ENCODE data around the gene FRYL.

FRYL gene

GRCh38 chr4:48546336-48546735, 233.7 kb downstream of the FRYL start:
- FAIRE-seq: no peak
- no peak for DNase-seq (ENCODE audit: insufficient read length)
- TF ChIP-seq TAF1 (IDR thresholded peaks at IDR 0.05; ENCODE audit: borderline replicate concordance, low read depth, low read length): no peak
- TF ChIP-seq POLR2AphosphoS5 (IDR thresholded peaks at IDR 0.05; ENCODE audit: low read depth, low read length): no peak

DNA sequence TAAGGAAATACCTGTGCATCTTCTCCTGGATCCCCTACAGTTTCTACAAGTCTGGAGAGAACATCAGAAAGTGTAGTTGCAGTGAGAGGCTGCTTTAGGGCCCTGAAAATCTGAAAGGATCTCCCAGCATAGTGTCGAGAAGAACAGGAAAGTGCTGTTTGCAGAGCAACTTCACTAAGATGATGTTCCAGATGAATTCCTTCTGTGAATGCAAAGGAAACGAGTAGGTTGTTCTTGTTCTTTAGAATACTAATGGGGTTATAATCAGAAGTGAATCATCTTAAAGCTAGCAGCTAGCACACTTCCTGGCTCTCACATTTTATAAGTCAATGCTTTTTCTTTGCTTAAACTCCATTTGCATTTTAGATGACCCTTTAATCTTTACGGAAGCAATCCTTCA, 236.3 kb downstream of the FRYL start:
- FAIRE-seq (no peak), DNase-seq (ENCODE audit: insufficient read length) (no peak)
- TF ChIP-seq TAF1 (IDR thresholded peaks at IDR 0.05; ENCODE audit: borderline replicate concordance, low read depth, low read length) (no peak), POLR2A (IDR thresholded peaks at IDR 0.05; ENCODE audit: low read depth, low read length) (no peak), POLR2AphosphoS5 (IDR thresholded peaks at IDR 0.05; ENCODE audit: low read depth, low read length) (no peak)

GRCh38 chr4:48542888-48543287, 237.2 kb downstream of the FRYL start:
- no peak for FAIRE-seq
- DNase-seq (ENCODE audit: insufficient read length): no peak
- no peak for TF ChIP-seq POLR2AphosphoS5 (IDR thresholded peaks at IDR 0.05; ENCODE audit: low read depth, low read length)
- no peak for TF ChIP-seq TAF1 (IDR thresholded peaks at IDR 0.05; ENCODE audit: borderline replicate concordance, low read depth, low read length)
- no peak for TF ChIP-seq POLR2A (IDR thresholded peaks at IDR 0.05; ENCODE audit: low read depth, low read length)

- FAIRE-seq: no peak
- TF ChIP-seq POLR2AphosphoS5 (IDR thresholded peaks at IDR 0.05; ENCODE audit: low read depth, low read length) (no peak), TAF1 (IDR thresholded peaks at IDR 0.05; ENCODE audit: borderline replicate concordance, low read depth, low read length) (no peak), POLR2A (IDR thresholded peaks at IDR 0.05; ENCODE audit: low read depth, low read length) (no peak)
- no peak for DNase-seq (ENCODE audit: insufficient read length)
Measured at GRCh38 chr4:48539597-48539996, 240.5 kb downstream of the FRYL start.

DNA sequence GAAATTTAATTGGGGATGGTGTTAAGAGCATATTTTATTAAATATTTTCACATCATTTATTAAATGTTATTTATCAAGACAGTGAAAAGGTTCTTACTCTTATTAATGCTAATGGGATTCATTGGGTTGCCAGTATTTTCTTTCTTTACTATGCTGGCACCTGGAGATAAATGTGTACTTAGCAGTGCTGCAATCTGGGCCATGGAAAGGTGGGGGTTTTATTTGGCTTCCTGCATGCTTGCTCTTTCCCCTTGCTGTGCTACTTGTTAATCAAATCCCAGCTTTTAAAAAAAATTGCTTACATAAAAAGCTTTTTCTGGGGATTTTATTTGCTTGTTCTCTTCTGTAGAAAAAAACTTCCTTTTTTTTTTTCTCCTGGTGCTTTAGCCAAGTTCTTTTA, 241.7 kb downstream of the FRYL start:
- TF ChIP-seq POLR2A (IDR thresholded peaks at IDR 0.05; ENCODE audit: low read depth, low read length) (no peak), POLR2AphosphoS5 (IDR thresholded peaks at IDR 0.05; ENCODE audit: low read depth, low read length) (no peak), TAF1 (IDR thresholded peaks at IDR 0.05; ENCODE audit: borderline replicate concordance, low read depth, low read length) (no peak)
- FAIRE-seq (no peak), DNase-seq (ENCODE audit: insufficient read length) (no peak)

- FAIRE-seq (no peak), DNase-seq (ENCODE audit: insufficient read length) (no peak)
- TF ChIP-seq POLR2A (IDR thresholded peaks at IDR 0.05; ENCODE audit: low read depth, low read length): no peak
- TF ChIP-seq POLR2AphosphoS5 (IDR thresholded peaks at IDR 0.05; ENCODE audit: low read depth, low read length): no peak
- no peak for TF ChIP-seq TAF1 (IDR thresholded peaks at IDR 0.05; ENCODE audit: borderline replicate concordance, low read depth, low read length)
Measured at GRCh38 chr4:48526406-48526805, 253.7 kb downstream of the FRYL start.

GRCh38 chr4:48518143-48518542, 261.9 kb downstream of the FRYL start:
- no peak for DNase-seq (ENCODE audit: insufficient read length)
- FAIRE-seq: no peak
- no peak for TF ChIP-seq TAF1 (IDR thresholded peaks at IDR 0.05; ENCODE audit: borderline replicate concordance, low read depth, low read length)
- no peak for TF ChIP-seq POLR2AphosphoS5 (IDR thresholded peaks at IDR 0.05; ENCODE audit: low read depth, low read length)
- TF ChIP-seq POLR2A (IDR thresholded peaks at IDR 0.05; ENCODE audit: low read depth, low read length): no peak

DNA sequence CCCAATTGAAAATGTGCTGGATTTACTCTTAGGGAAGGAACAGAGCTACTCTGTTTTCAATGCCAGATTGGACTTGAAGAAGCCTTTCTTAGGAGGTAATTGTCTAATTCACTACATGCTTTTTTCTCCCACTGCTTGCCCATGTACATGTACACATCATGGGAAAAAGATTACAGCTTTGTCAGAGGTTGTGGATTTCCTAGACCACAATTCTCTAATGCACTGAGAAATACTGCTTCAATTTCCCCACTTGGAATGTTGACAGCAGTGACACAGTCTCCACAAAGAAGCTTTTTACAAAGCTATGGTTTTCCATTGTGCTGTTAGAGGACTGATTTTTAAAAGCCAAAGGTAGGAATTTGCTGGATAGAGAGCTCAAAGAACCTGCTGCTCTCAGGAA, 270.5 kb downstream of the FRYL start:
- DNase-seq (ENCODE audit: insufficient read length): no peak
- no peak for FAIRE-seq
- TF ChIP-seq POLR2A (IDR thresholded peaks at IDR 0.05; ENCODE audit: low read depth, low read length) (no peak), TAF1 (IDR thresholded peaks at IDR 0.05; ENCODE audit: borderline replicate concordance, low read depth, low read length) (no peak), POLR2AphosphoS5 (IDR thresholded peaks at IDR 0.05; ENCODE audit: low read depth, low read length) (no peak)

DNA sequence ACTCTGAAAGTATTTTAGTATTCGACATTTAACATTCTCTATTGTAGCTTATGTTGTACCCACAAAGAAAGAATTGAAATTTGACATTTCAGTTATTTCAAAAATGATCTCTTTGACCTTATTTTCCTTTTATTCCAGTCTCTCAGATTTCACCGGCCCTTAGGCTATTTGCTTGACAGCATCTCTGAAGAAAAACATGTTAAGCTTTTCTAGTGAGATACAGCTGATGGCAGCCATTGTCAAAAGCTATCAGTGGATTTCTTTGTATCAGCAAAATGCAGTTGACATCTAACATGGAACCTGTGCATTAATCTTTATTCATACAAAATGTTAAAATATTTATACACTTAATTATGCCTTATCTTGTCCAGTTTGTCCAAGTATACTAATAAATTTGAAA, 273.4 kb downstream of the FRYL start:
- TF ChIP-seq POLR2AphosphoS5 (IDR thresholded peaks at IDR 0.05; ENCODE audit: low read depth, low read length) (no peak), POLR2A (IDR thresholded peaks at IDR 0.05; ENCODE audit: low read depth, low read length) (no peak), TAF1 (IDR thresholded peaks at IDR 0.05; ENCODE audit: borderline replicate concordance, low read depth, low read length) (no peak)
- FAIRE-seq (no peak), DNase-seq (ENCODE audit: insufficient read length) (no peak)

- DNase-seq (ENCODE audit: insufficient read length): no peak
- no peak for TF ChIP-seq POLR2AphosphoS5 (IDR thresholded peaks at IDR 0.05; ENCODE audit: low read depth, low read length)
- TF ChIP-seq TAF1 (IDR thresholded peaks at IDR 0.05; ENCODE audit: borderline replicate concordance, low read depth, low read length): no peak
- FAIRE-seq: no peak
Measured at GRCh38 chr4:48504352-48504751, 275.7 kb downstream of the FRYL start.

GRCh38 chr4:48504026-48504330, 276.1 kb downstream of the FRYL start:
- FAIRE-seq: no peak
- DNase-seq (ENCODE audit: insufficient read length): no peak

DNA sequence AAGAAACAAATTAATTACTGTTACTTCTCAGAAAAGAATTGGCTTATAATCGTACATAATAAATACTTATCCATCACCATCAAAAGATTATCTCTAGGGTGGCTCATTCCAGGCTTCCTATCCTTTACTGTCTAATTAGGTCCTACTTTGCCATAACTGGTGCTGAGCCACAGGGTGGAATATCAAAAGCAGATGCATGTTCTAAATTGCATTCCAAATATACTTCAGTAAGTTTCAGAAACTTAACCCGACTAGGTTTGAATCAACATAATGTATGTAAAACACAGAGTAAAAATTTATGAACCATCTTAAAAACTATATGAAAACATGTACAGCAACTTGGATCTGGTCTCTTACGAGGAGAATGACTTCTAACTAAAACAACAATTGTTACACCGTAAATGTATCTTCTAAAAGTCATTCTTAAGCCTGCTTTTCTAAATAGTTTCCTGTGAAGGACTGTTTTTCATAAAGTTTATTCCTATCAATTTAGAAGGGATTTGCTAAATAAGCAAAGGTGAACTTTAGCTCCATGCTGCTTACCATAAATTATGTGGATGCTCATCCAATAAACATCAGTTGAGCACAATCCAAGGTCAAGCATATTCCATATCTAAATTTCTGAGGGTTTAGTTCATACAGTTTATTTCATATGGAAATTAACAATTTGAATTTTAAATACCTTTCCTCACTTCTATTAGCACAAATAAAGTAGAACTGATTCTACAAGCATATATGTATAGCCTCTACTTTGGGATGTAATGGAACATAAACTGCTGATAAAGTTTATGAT, 276.6 kb downstream of the FRYL start:
- TF ChIP-seq TAF1 (IDR thresholded peaks at IDR 0.05; ENCODE audit: borderline replicate concordance, low read depth, low read length): no peak
- TF ChIP-seq POLR2A (IDR thresholded peaks at IDR 0.05; ENCODE audit: low read depth, low read length): no peak
- TF ChIP-seq POLR2AphosphoS5 (IDR thresholded peaks at IDR 0.05; ENCODE audit: low read depth, low read length): no peak
- DNase-seq (ENCODE audit: insufficient read length) (no peak), FAIRE-seq (no peak)

More at GRCh38 chr4:48504026-48504330, 276.1 kb downstream of the FRYL start:
- no peak for TF ChIP-seq POLR2AphosphoS5 (IDR thresholded peaks at IDR 0.05; ENCODE audit: low read depth, low read length)
- no peak for TF ChIP-seq POLR2A (IDR thresholded peaks at IDR 0.05; ENCODE audit: low read depth, low read length)
- no peak for TF ChIP-seq TAF1 (IDR thresholded peaks at IDR 0.05; ENCODE audit: borderline replicate concordance, low read depth, low read length)
